HepG2 (cell line): Measurements from ENCODE around the gene DMXL2. TPM values are rescaled to one million over a fixed set of nuclear protein-coding genes. Genes with fewer than 3 reads are reported as not detected.

Experiments
- ATAC-seq: fragments of 200-7000 bp; cut with Tn5 transposase; 3 replicates; pipeline ENCODE4 v1.9.1; 2020; ENCODE audit warnings: mild to moderate bottlenecking, moderate library complexity
- BruUV-seq: library from RNA; stranded (reverse); fragments of 400-500 nt; replicated peaks from 2 replicates; lab custom pipeline; 2021; lab: Mats Ljungman, UMichigan
- CTCF ChIA-PET: fragments of 300-600 bp; formaldehyde crosslinking; extraction: SDS; loops from one replicate; lab custom pipeline; 2021; ENCODE audit warnings: low total read pairs, inconsistent platforms, low intra/inter-chr PET ratio; lab: Yijun Ruan, JAX
- POLR2A ChIA-PET: fragments of 350-600 bp; sonication (Branson Sonifier 250); formaldehyde crosslinking; loops from one replicate; lab custom pipeline; 2020; ENCODE audit warnings: antibody characterized with exemption, inconsistent platforms; lab: Yijun Ruan, JAX
- DNase-seq: peaks from one replicate; pipeline ENCODE4 v3.0.0-alpha.2; 2015; ENCODE audit warnings: low spot score
- FAIRE-seq: peaks from 3 replicates; lab custom pipeline; 2011; peaks lifted over from hg19 to GRCh38; lab: Jason Lieb, UNC
- H2AFZ ChIP-seq: one replicate; pipeline ENCODE4 v1.6.1; 2011; ENCODE audit warnings: low read length, inconsistent platforms
- H3K27ac ChIP-seq: fragments of 300-600 bp; 3 replicates; pipeline ENCODE4 v1.8.0; 2011; ENCODE audit warnings: mixed run types, mild to moderate bottlenecking, mixed read lengths, low read length, inconsistent platforms; ENCODE audit not compliant: insufficient read depth; ENCODE audit errors: extremely low read length
- H3K27me3 ChIP-seq, 2 experiments: fragments of 200-600 bp in 1 of 2; 2 replicates in 1 of 2; 3 replicates in 1 of 2; pipeline versions ENCODE4 v1.6.0 to v1.8.0; 2011; ENCODE audit warnings: low read length in 2 of 2, mild to moderate bottlenecking in 2 of 2, moderate library complexity in 2 of 2, inconsistent platforms in 1 of 2; ENCODE audit not compliant: insufficient read depth in 2 of 2, control insufficient read depth in 1 of 2
- H3K36me3 ChIP-seq, 2 experiments: fragments of 200-600 bp in 1 of 2; replicated peaks in 1 of 2; 2 replicates in 1 of 2; 3 replicates in 1 of 2; pipeline versions ENCODE4 v1.5.1 to v1.8.0; 2011; ENCODE audit warnings: low read length in 2 of 2, inconsistent platforms in 1 of 2; ENCODE audit not compliant: insufficient read depth in 2 of 2, control insufficient read depth in 1 of 2
- H3K4me1 ChIP-seq: 2 replicates; pipeline ENCODE4 v1.5.1; 2012; ENCODE audit warnings: low read length, inconsistent platforms; ENCODE audit not compliant: insufficient read depth
- H3K4me2 ChIP-seq: 2 replicates; pipeline ENCODE4 v1.6.0; 2011; ENCODE audit warnings: low read depth, low read length, inconsistent platforms
- H3K4me3 ChIP-seq, 3 experiments: fragments of 200-600 bp in 1 of 3; sonication (generic), shearing (Covaris generic) in 1 of 3; replicated peaks in 1 of 3; 2 replicates each; pipeline ENCODE4 v1.5.1; 2011 to 2016; ENCODE audit warnings: low read length in 3 of 3, inconsistent platforms in 2 of 3, low read depth in 2 of 3, mild to moderate bottlenecking in 2 of 3, control low read depth in 1 of 3, mixed read lengths in 1 of 3; ENCODE audit not compliant: insufficient read depth in 1 of 3
- H3K79me2 ChIP-seq: one replicate; pipeline ENCODE4 v1.6.1; 2011; ENCODE audit warnings: low read length, inconsistent platforms; ENCODE audit not compliant: insufficient read depth
- H3K9ac ChIP-seq: 2 replicates; pipeline ENCODE4 v1.6.0; 2011; ENCODE audit warnings: mild to moderate bottlenecking, low read depth, low read length, inconsistent platforms; ENCODE audit not compliant: insufficient read depth
- H3K9me3 ChIP-seq: 2 replicates; pipeline ENCODE4 v1.5.1; 2012; ENCODE audit warnings: mild to moderate bottlenecking, low read length
- H4K20me1 ChIP-seq: 2 replicates; pipeline ENCODE4 v1.6.0; 2011; ENCODE audit warnings: inconsistent platforms, mild to moderate bottlenecking, low read length, moderate library complexity; ENCODE audit not compliant: insufficient read depth
- AKAP8 ChIP-seq: sonication (generic); formaldehyde crosslinking; IDR thresholded peaks from 2 replicates; pipeline ENCODE4 v1.5.1; 2020; ENCODE audit warnings: mild to moderate bottlenecking, missing genetic modification reagents
- KLF11 ChIP-seq: IDR thresholded peaks from 2 replicates; pipeline ENCODE4 v1.6.1; 2016; ENCODE audit warnings: missing compliant biosample characterization
- PITX1 ChIP-seq: sonication (generic); formaldehyde crosslinking; IDR thresholded peaks from 2 replicates; pipeline ENCODE4 v1.5.1; 2020; ENCODE audit warnings: mild to moderate bottlenecking, missing genetic modification reagents
- ZNF430 ChIP-seq: sonication (generic); formaldehyde crosslinking; IDR thresholded peaks from 2 replicates; pipeline ENCODE4 v1.9.0; 2021; ENCODE audit warnings: mild to moderate bottlenecking, missing genetic modification reagents
- ZNF567 ChIP-seq: sonication (generic); formaldehyde crosslinking; IDR thresholded peaks from 2 replicates; pipeline ENCODE4 v1.8.1; 2023; ENCODE audit warnings: mild to moderate bottlenecking, missing genetic modification reagents, borderline replicate concordance
- WGBS: methylation state at CpG from one replicate; pipeline ENCODE4 v1.1.6; 2017; ENCODE audit warnings: low lambda C conversion rate; 5-methylcytosine and 5-hydroxymethylcytosine counted together
- in situ Hi-C: cut with HindIII; loops from 2 replicates; pipeline ENCODE4 v1.10.0; 2017; ENCODE audit warnings: low pct_unique_long_range_greater_than_20kb; ENCODE audit not compliant: extremely low pct_ligation_motif_present
- intact Hi-C: fragments of 100-400 bp; cut with micrococcal nuclease; formaldehyde crosslinking; loops from one replicate; pipeline ENCODE4 v1.10.0; 2022; ENCODE audit not compliant: unreplicated experiment
- polyA plus RNA-seq, 8 experiments: library from polyadenylated mRNA; depleted of rRNA in 3 of 8; stranded (reverse) in 7 of 8; unstranded in 1 of 8; fragments of >200 nt; fragmentation: Illumina TruSeq in 4 of 8; extraction: Trizol in 4 of 8; gene quantifications; 2 replicates each; pipeline versions ENCODE4 v1.2.1 to v1.2.3, GENCODE V29; 2011 to 2016; ENCODE audit warnings: low read depth in 4 of 8, missing spikeins in 1 of 8, mixed read lengths in 1 of 8; ENCODE audit not compliant: insufficient read depth in 1 of 8
- total RNA-seq, 5 experiments: library from RNA; depleted of rRNA; stranded (reverse); fragments of >200 nt; fragmentation: Illumina TruSeq; extraction: Trizol; gene quantifications; 2 replicates each; pipeline ENCODE4 v1.2.3, GENCODE V29; 2016; ENCODE audit warnings: low read depth in 1 of 5
- TF ChIP-seq, protein P1 (sequence below): sonication (generic); formaldehyde crosslinking; IDR thresholded peaks from 2 replicates; pipeline ENCODE4 v1.4.0; 2020; ENCODE audit warnings: missing genetic modification reagents, borderline replicate concordance
- TF ChIP-seq, protein P2 (sequence below): sonication (generic); formaldehyde crosslinking; IDR thresholded peaks from 2 replicates; pipeline ENCODE4 v1.4.0; 2020; ENCODE audit warnings: low read depth, mild to moderate bottlenecking, missing genetic modification reagents

Gene DMXL2
- total and polyA plus RNA-seq, 2 of the 13 experiments (the other 11 are each of a cell fraction or from before 2014, with no cell fraction given), result 11.6 to 15.3 TPM

DNA sequence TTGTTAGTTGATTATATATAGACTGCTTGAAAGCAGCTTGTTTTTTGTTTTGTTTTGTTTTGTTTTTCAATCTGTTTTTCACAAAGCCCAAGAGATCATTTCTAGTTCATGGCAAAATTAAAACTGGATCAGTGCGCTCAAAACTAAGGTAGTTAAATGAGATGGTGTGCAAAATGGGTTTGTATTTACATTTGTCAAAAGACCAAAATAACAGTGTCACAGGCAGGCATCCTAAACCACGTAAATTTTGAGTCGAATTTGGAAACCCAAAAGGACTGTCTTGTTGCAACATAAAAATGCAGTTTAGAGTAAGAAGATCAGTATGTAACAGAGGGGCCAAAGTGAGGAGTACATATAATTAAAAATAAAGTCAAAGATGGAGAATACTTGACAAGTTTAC lies 2.4 kb downstream of the DMXL2 start:
- no peak overlapping the region for H3K4me2 ChIP-seq
- BruUV-seq, result no TSS peak
- peaks cover 30% of the 10 kb centered on the region for H3K4me1 ChIP-seq
- FAIRE-seq (no peak), DNase-seq (no peak)
- no peaks in the 10 kb centered on the region for H4K20me1 ChIP-seq
- in situ Hi-C loops (no loop called here), intact Hi-C loops (no loop called here)
- no peak overlapping the region for H2AFZ ChIP-seq
- no peaks in the 10 kb centered on the region for H3K9me3 ChIP-seq
- H3K27me3 ChIP-seq, result no peaks in the 10 kb centered on the region; a peak in 1 of 5 replicates
- H3K27ac ChIP-seq, result no peak overlapping the region
- H3K4me3 ChIP-seq, result no peak overlapping the region
- no peak for TF ChIP-seq KLF11 (CRISPR knock-in tag)
- TF ChIP-seq, protein P1, sequence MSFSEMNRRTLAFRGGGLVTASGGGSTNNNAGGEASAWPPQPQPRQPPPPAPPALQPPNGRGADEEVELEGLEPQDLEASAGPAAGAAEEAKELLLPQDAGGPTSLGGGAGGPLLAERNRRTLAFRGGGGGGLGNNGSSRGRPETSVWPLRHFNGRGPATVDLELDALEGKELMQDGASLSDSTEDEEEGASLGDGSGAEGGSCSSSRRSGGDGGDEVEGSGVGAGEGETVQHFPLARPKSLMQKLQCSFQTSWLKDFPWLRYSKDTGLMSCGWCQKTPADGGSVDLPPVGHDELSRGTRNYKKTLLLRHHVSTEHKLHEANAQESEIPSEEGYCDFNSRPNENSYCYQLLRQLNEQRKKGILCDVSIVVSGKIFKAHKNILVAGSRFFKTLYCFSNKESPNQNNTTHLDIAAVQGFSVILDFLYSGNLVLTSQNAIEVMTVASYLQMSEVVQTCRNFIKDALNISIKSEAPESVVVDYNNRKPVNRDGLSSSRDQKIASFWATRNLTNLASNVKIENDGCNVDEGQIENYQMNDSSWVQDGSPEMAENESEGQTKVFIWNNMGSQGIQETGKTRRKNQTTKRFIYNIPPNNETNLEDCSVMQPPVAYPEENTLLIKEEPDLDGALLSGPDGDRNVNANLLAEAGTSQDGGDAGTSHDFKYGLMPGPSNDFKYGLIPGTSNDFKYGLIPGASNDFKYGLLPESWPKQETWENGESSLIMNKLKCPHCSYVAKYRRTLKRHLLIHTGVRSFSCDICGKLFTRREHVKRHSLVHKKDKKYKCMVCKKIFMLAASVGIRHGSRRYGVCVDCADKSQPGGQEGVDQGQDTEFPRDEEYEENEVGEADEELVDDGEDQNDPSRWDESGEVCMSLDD, result no peak
- TF ChIP-seq PITX1, result no peak
- no peak for TF ChIP-seq ZNF567 (CRISPR knock-in tag)
- no peak for TF ChIP-seq AKAP8 (CRISPR knock-in tag)
- TF ChIP-seq, protein P2, sequence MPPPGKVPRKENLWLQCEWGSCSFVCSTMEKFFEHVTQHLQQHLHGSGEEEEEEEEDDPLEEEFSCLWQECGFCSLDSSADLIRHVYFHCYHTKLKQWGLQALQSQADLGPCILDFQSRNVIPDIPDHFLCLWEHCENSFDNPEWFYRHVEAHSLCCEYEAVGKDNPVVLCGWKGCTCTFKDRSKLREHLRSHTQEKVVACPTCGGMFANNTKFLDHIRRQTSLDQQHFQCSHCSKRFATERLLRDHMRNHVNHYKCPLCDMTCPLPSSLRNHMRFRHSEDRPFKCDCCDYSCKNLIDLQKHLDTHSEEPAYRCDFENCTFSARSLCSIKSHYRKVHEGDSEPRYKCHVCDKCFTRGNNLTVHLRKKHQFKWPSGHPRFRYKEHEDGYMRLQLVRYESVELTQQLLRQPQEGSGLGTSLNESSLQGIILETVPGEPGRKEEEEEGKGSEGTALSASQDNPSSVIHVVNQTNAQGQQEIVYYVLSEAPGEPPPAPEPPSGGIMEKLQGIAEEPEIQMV (CRISPR knock-in tag), result no peak
- no peak for TF ChIP-seq ZNF430 (CRISPR knock-in tag)
- TF ChIP-seq, all 625 proteins: peak for 0
- Histone ChIP-seq H3K79me2 (peaks cover 7% of the 10 kb centered on the region), H3K36me3 (no peaks in the 10 kb centered on the region), H3K9ac (no peak overlapping the region)
- CTCF ChIA-PET, result no interaction called here
- POLR2A ChIA-PET, result no interaction called here
- WGBS, result 85% methylated on average over 3 of the region's 3 CpGs
- no peak for ATAC-seq
